ENCODE data around the gene GNAQ.

The GNAQ gene

GRCh38 chr9:77968506-77968905 lies 63.1 kb downstream of the GNAQ start:
- H3K18ac ChIP-seq (ENCODE audit: low read length), result no peak overlapping the region
- H4K8ac ChIP-seq (ENCODE audit: low read depth, low read length), result no peak overlapping the region
- no CpG with 5 or more reads among the region's 3 CpGs for WGBS (ENCODE audit: extremely low coverage, insufficient coverage, insufficient read length)
- H2AFZ ChIP-seq (ENCODE audit: insufficient read depth, low read length, poor library complexity), result no peak overlapping the region
- H3K23ac ChIP-seq (ENCODE audit: low read length), result no peak overlapping the region
- no peak for DNase-seq
- H3K4ac ChIP-seq (ENCODE audit: low read depth, low read length), result peak overlapping the region; percentile 62
- H2BK12ac ChIP-seq (ENCODE audit: low read length), result no peak overlapping the region
- no peak overlapping the region for H4K91ac ChIP-seq (ENCODE audit: low read depth, low read length)
- H4K12ac ChIP-seq (ENCODE audit: low read depth, low read length), result no peak overlapping the region
- no peak overlapping the region for H2BK5ac ChIP-seq (ENCODE audit: low read depth, low read length, poor library complexity)
- no peak overlapping the region for H3K4me3 ChIP-seq (ENCODE audit: low read depth, low read length)
- H2BK120ac ChIP-seq (ENCODE audit: insufficient read depth, low read length, poor library complexity), result no peak overlapping the region
- H3K79me1 ChIP-seq (ENCODE audit: low read length), result no peaks in the 10 kb centered on the region
- H3K4me1 ChIP-seq (ENCODE audit: control insufficient read depth in 1 of 2, insufficient read depth in 2 of 2, low read length in 2 of 2), result no peaks in the 10 kb centered on the region
- no peak overlapping the region for H3K27ac ChIP-seq (ENCODE audit: low read depth, low read length)
- H3K9me3 ChIP-seq (ENCODE audit: insufficient read depth, low read depth, low read length), result no peaks in the 10 kb centered on the region
- no peak overlapping the region for H3K4me2 ChIP-seq (ENCODE audit: low read length)
- H3K14ac ChIP-seq (ENCODE audit: low read length), result no peak overlapping the region
- no peaks in the 10 kb centered on the region for H3K27me3 ChIP-seq (ENCODE audit: insufficient read depth, low read length)
- H3K79me2 ChIP-seq (ENCODE audit: control insufficient read depth, insufficient read depth, low read length, poor library complexity), result peaks cover 3% of the 10 kb centered on the region
- H2AK5ac ChIP-seq (ENCODE audit: low read length), result no peak overlapping the region
- peaks cover 2% of the 10 kb centered on the region in 2 experiments for H3K36me3 ChIP-seq (ENCODE audit: control insufficient read depth in 1 of 2, insufficient read depth in 2 of 2, low read length in 2 of 2)
- no peak overlapping the region for H3K9ac ChIP-seq (ENCODE audit: low read length)

- Histone ChIP-seq H3K23ac (ENCODE audit: low read length) (no peak overlapping the region), H3K9me3 (ENCODE audit: insufficient read depth, low read depth, low read length) (no peaks in the 10 kb centered on the region), H3K79me1 (ENCODE audit: low read length) (no peaks in the 10 kb centered on the region), H4K12ac (ENCODE audit: low read depth, low read length) (peak overlapping the region; percentile 43), H3K4ac (ENCODE audit: low read depth, low read length) (no peak overlapping the region), H2BK12ac (ENCODE audit: low read length) (no peak overlapping the region), H3K4me1 (ENCODE audit: control insufficient read depth in 1 of 2, insufficient read depth in 2 of 2, low read length in 2 of 2) (no peaks in the 10 kb centered on the region), H2AFZ (ENCODE audit: insufficient read depth, low read length, poor library complexity) (no peak overlapping the region), H2AK5ac (ENCODE audit: low read length) (no peak overlapping the region), H3K4me2 (ENCODE audit: low read length) (no peak overlapping the region), H4K91ac (ENCODE audit: low read depth, low read length) (no peak overlapping the region), H3K18ac (ENCODE audit: low read length) (no peak overlapping the region), H3K79me2 (ENCODE audit: control insufficient read depth, insufficient read depth, low read length, poor library complexity) (peaks cover 3% of the 10 kb centered on the region), H3K9ac (ENCODE audit: low read length) (no peak overlapping the region), H2BK5ac (ENCODE audit: low read depth, low read length, poor library complexity) (no peak overlapping the region), H2BK120ac (ENCODE audit: insufficient read depth, low read length, poor library complexity) (no peak overlapping the region), H4K8ac (ENCODE audit: low read depth, low read length) (no peak overlapping the region), H3K27me3 (ENCODE audit: insufficient read depth, low read length) (no peaks in the 10 kb centered on the region), H3K4me3 (ENCODE audit: low read depth, low read length) (no peak overlapping the region), H3K14ac (ENCODE audit: low read length) (no peak overlapping the region), H3K36me3 (ENCODE audit: control insufficient read depth in 1 of 2, insufficient read depth in 2 of 2, low read length in 2 of 2) (peaks cover 2% of the 10 kb centered on the region in 2 experiments), H3K27ac (ENCODE audit: low read depth, low read length) (no peak overlapping the region)
- WGBS (ENCODE audit: extremely low coverage, insufficient coverage, insufficient read length), result no CpG with 5 or more reads among the region's 8 CpGs
- no peak for DNase-seq
These were observed 64.9 kb downstream of the GNAQ start for GRCh38 chr9:77966718-77967117.

GRCh38 chr9:77965445-77966123 lies 66.0 kb downstream of the GNAQ start:
- Histone ChIP-seq H3K14ac (ENCODE audit: low read length) (no peak overlapping the region), H3K4ac (ENCODE audit: low read depth, low read length) (no peak overlapping the region), H3K4me2 (ENCODE audit: low read length) (no peak overlapping the region), H3K79me2 (ENCODE audit: control insufficient read depth, insufficient read depth, low read length, poor library complexity) (peaks cover 3% of the 10 kb centered on the region), H3K27me3 (ENCODE audit: insufficient read depth, low read length) (no peaks in the 10 kb centered on the region), H2BK120ac (ENCODE audit: insufficient read depth, low read length, poor library complexity) (no peak overlapping the region), H3K79me1 (ENCODE audit: low read length) (no peaks in the 10 kb centered on the region), H3K27ac (ENCODE audit: low read depth, low read length) (no peak overlapping the region), H3K18ac (ENCODE audit: low read length) (no peak overlapping the region), H3K4me3 (ENCODE audit: low read depth, low read length) (no peak overlapping the region), H3K9me3 (ENCODE audit: insufficient read depth, low read depth, low read length) (no peaks in the 10 kb centered on the region), H4K8ac (ENCODE audit: low read depth, low read length) (no peak overlapping the region), H3K36me3 (ENCODE audit: control insufficient read depth in 1 of 2, insufficient read depth in 2 of 2, low read length in 2 of 2) (peaks cover 2% of the 10 kb centered on the region in 2 experiments), H3K9ac (ENCODE audit: low read length) (no peak overlapping the region), H2AFZ (ENCODE audit: insufficient read depth, low read length, poor library complexity) (no peak overlapping the region), H3K23ac (ENCODE audit: low read length) (no peak overlapping the region), H2AK5ac (ENCODE audit: low read length) (no peak overlapping the region), H2BK5ac (ENCODE audit: low read depth, low read length, poor library complexity) (no peak overlapping the region), H3K4me1 (ENCODE audit: control insufficient read depth in 1 of 2, insufficient read depth in 2 of 2, low read length in 2 of 2) (peaks cover 0 to 3% of the 10 kb centered on the region in 2 experiments), H2BK12ac (ENCODE audit: low read length) (no peak overlapping the region), H4K12ac (ENCODE audit: low read depth, low read length) (no peak overlapping the region), H4K91ac (ENCODE audit: low read depth, low read length) (no peak overlapping the region)
- DNase-seq, result no peak
- no CpG with 5 or more reads among the region's 6 CpGs for WGBS (ENCODE audit: extremely low coverage, insufficient coverage, insufficient read length)

GRCh38 chr9:77964258-77964657 lies 67.4 kb downstream of the GNAQ start:
- Histone ChIP-seq H3K4me3 (ENCODE audit: low read depth, low read length) (no peak overlapping the region), H2AFZ (ENCODE audit: insufficient read depth, low read length, poor library complexity) (no peak overlapping the region), H3K4me2 (ENCODE audit: low read length) (no peak overlapping the region), H3K27ac (ENCODE audit: low read depth, low read length) (no peak overlapping the region), H3K36me3 (ENCODE audit: control insufficient read depth in 1 of 2, insufficient read depth in 2 of 2, low read length in 2 of 2) (peaks cover 2% of the 10 kb centered on the region in 2 experiments), H4K91ac (ENCODE audit: low read depth, low read length) (no peak overlapping the region), H2BK5ac (ENCODE audit: low read depth, low read length, poor library complexity) (no peak overlapping the region), H3K14ac (ENCODE audit: low read length) (no peak overlapping the region), H2BK120ac (ENCODE audit: insufficient read depth, low read length, poor library complexity) (no peak overlapping the region), H3K4ac (ENCODE audit: low read depth, low read length) (no peak overlapping the region), H3K23ac (ENCODE audit: low read length) (no peak overlapping the region), H2BK12ac (ENCODE audit: low read length) (no peak overlapping the region), H3K4me1 (ENCODE audit: control insufficient read depth in 1 of 2, insufficient read depth in 2 of 2, low read length in 2 of 2) (peaks cover 4 to 8% of the 10 kb centered on the region in 2 experiments), H3K18ac (ENCODE audit: low read length) (no peak overlapping the region), H3K9me3 (ENCODE audit: insufficient read depth, low read depth, low read length) (no peaks in the 10 kb centered on the region), H4K12ac (ENCODE audit: low read depth, low read length) (no peak overlapping the region), H2AK5ac (ENCODE audit: low read length) (no peak overlapping the region), H3K27me3 (ENCODE audit: insufficient read depth, low read length) (no peaks in the 10 kb centered on the region), H3K9ac (ENCODE audit: low read length) (no peak overlapping the region), H3K79me2 (ENCODE audit: control insufficient read depth, insufficient read depth, low read length, poor library complexity) (peaks cover 5% of the 10 kb centered on the region), H4K8ac (ENCODE audit: low read depth, low read length) (no peak overlapping the region), H3K79me1 (ENCODE audit: low read length) (no peaks in the 10 kb centered on the region)
- no peak for DNase-seq
- no CpG with 5 or more reads among the region's 3 CpGs for WGBS (ENCODE audit: extremely low coverage, insufficient coverage, insufficient read length)
